Choroid plexus epithelial cell (primary cell): Measurements from ENCODE around the gene LIMS4.
"Not testable (repeated sequence)": the region's sequence is repeated elsewhere in the genome, so short reads cannot be mapped to it uniquely, and the experiment has no call there.

Source experiments
- DNase-seq: peaks from one replicate; pipeline ENCODE4 v3.0.0-alpha.2; 2010; ENCODE audit warnings: low read depth
- H3K4me3 ChIP-seq: 2 replicates; pipeline ENCODE4 v1.5.1; 2011; ENCODE audit warnings: low read depth, mild to moderate bottlenecking, control low read depth, low read length, moderate library complexity

Gene LIMS4

DNA sequence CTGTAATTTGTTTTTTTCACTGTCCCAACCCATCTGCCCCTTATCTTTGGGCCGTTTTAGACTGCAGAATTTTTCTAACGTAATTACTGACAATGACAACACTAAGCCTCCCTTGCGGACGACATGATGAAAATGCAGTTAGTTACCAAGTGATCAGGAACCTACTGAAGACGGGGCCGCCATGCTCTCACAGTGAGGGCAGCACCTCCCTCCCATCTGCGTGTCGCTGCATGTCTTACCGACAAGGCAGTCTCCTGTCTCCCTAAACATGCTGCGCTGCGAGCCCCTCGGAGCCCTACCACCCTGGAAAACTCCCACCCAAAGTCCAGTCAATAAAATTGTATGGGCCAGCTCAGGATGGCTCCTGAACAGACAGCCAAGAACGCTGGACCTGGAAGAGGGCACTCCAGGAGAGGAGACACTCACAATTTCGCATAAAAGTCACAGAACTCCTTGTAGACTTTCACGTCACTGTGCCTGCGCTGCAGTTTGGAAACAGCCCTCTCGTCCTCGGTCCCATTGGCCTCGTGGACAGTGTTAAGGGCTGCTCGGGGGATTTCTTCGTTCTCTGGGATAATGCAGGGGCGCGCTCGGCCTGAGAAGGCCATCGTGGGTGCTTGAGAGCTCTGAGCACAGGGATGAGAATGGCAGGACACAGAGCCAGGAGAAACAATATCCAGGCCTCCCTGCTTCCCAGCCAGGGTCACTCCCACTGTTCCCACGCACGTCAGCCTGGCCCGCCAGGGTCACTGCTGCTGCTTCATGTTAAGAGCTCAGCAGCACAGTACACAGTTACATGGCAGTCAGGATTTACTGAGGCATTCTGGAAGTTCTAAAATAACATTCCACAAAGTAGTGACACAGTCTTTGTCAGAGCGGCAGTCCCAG is at the start of gene LIMS4:
Gene LIMS4, minus strand, starts transcription at position 646 of the 888 bp plus-strand sequence. Its CDS starts 38 bp downstream, at position 608.
- DNase-seq, H3K4me3 ChIP-seq: not testable (repeated sequence)

DNA sequence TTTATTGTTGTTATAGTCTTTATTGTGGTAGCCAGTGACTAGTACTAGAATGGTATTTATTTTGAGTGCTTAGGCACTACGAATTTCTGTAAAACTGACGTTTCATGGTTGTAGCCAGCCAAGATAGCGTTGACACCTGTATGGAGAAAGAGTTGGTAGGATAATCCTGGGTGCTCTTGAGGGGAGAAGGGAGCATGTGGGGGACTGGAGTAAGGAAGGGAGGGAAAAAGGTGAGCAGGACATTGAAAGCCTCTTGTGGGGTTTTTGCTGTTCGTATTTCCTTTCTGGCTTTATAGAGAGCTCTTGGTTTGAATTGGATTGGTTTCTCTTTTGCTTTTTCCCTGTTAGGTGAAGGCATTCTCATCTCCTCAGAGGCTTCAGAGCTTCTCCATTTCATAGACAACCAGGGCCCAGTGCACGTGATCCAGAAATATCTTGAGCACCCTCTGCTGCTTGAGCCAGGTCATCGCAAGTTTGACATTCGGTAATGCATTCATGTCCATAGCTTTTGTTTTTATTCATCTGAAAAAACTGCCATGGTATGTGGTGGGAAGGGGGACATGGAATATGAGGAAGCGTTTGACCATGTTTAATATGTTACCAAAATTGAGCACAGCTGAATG is 27.2 kb upstream of the LIMS4 start:
- DNase-seq, H3K4me3 ChIP-seq: not testable (repeated sequence)

GRCh38 chr2:110496027-110496426 is 23.4 kb upstream of the LIMS4 start:
- H3K4me3 ChIP-seq, DNase-seq: not testable (repeated sequence)

DNA sequence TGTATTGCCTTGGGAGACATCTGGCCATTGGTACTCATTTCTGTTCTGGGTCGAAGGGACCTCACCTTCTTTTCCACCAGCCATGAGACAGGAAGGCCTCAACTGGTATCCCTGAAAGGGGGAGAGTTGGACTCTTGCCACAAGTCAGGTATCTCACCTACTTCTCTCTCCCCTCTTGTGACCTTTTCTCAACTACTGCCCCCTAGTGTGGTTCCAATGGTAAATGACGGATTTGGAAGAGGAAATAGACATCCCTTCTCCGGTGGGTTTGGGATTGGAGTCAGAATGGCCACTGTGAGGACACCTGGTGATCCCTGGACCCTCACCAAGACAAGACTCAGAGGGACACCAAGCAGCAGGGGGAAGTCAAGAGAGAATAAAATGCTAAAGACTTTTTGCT is 21.9 kb upstream of the LIMS4 start:
- DNase-seq: not testable (repeated sequence)

GRCh38 chr2:110488991-110489390 is 16.4 kb upstream of the LIMS4 start:
- not testable (repeated sequence) for DNase-seq, H3K4me3 ChIP-seq

More for the DNA sequence above, 21.9 kb upstream of the LIMS4 start:
- not testable (repeated sequence) for H3K4me3 ChIP-seq

- H3K4me3 ChIP-seq, DNase-seq: not testable (repeated sequence)
These were observed 10.1 kb upstream of the LIMS4 start for GRCh38 chr2:110482697-110483096.

DNA sequence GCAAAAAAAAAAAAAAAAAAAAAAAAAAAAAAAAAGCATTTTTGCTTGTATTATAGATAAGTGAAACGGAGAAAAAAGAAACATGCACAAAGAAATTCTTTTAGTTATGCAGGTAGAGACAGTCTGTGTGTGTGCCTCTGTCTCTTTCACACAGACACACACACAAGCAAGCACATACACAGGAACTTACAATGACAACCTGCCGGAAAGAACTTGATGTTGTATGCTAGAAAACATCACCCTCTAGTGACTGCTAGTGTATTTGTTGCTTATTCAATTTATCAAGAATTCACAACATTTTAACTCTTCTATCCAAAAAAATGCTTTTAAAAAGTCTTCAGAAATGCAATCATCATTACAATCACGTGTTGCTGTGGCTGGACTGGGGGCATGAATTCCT is 8.6 kb upstream of the LIMS4 start:
- DNase-seq, H3K4me3 ChIP-seq: not testable (repeated sequence)

DNA sequence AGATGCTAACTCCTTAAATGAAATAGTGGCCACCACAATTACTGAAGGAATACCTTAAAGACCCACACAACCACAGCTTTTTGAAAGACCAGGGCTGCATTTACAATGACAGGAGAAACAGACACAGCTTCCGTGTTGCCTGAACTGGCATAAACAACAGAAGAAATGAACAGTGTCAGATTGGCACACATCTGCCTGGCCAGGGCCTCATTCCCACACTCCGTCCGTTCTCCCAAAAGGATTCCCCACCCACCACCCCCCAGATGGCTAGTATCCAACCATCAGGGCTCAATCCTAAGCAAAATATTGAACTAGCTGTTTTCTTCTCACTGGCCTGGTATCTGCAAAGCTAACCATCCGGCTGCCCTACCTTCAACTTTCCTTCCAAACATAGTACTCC is 7.5 kb upstream of the LIMS4 start:
- H3K4me3 ChIP-seq, DNase-seq: not testable (repeated sequence)

DNA sequence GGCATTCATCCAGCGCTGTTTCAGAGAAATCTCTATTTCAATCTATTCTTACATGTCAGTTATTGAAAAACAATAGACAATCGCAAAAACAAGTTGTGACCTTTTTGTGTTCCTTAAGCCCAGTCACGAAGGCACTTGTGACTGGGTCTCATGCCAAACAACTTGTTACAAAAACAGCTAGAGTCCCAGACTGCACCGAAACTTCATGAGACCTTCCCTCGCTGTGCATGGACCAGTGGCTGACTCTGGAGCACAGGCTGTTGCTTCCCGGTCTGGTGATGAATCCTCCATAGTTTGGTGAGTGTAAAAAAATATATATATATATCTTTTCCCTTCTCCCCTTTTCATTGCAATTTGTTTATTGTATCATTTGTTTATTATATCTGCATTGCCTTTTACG is 4.8 kb upstream of the LIMS4 start:
- not testable (repeated sequence) for DNase-seq

DNA sequence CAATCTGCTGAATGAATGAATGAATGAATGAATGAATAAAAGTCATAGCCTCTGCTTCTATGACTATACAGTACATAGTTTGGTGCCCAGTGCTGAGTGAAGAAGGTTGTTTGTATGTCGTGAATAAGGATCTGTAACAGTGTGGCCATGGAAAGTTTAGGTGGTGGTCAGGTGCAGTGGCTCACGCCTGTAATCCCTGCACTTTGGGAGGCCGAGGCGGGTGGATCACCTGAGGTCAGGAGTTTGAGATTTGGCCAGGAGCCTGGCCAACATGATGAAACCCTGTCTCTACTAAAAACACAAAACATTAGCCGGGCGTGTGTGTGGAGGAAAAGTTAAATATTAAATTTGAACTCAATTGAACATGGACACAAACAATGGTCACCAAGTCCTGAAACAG is 4.3 kb upstream of the LIMS4 start:
- DNase-seq: not testable (repeated sequence)

More for the DNA sequence above, 4.8 kb upstream of the LIMS4 start:
- not testable (repeated sequence) for H3K4me3 ChIP-seq

GRCh38 chr2:110475627-110476359 is 3.2 kb upstream of the LIMS4 start:
- H3K4me3 ChIP-seq, DNase-seq: not testable (repeated sequence)

More for the DNA sequence above, 4.3 kb upstream of the LIMS4 start:
- H3K4me3 ChIP-seq: not testable (repeated sequence)

DNA sequence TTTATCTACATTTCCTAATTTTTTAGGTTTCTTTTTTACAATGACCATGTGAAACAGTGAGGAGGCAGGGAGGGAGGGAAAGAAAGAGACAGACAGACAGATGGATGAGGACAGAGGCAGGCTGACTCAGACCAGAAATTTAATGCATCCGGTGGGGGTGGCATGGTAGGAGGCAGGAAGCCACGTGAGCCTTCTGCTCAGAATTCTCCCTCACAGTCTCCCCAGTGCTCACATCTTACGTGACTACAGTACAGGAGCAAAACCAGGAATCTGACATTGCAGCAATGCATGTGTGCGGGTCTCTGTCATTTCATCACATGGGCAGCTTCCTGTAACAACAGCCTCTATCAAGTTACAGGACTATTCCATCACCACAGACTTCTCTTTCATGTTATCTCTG is 2.3 kb upstream of the LIMS4 start:
- not testable (repeated sequence) for H3K4me3 ChIP-seq

GRCh38 chr2:110473059-110473358 is 393 bp upstream of the LIMS4 start:
- DNase-seq, H3K4me3 ChIP-seq: not testable (repeated sequence)

More for the DNA sequence above, 2.3 kb upstream of the LIMS4 start:
- not testable (repeated sequence) for DNase-seq

DNA sequence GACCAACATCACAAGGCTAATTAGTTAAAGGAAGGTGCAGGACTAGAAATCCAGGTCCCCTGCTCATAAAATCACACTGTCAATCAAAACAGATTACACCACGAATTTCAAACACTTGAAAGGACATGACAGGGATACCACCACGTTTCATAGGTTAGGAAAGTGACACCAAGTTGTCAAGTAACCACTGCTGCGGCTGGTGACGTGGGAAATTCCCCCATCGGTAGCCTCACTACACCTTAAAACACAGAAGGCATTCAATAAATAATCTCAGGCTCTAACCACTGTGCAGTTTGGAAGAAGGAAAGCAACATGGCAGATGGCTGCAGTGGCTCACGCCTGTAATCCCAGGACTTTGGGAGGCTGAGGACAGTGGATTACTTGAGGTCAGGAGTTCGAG is 3.7 kb downstream of the LIMS4 start:
- not testable (repeated sequence) for H3K4me3 ChIP-seq, DNase-seq

DNA sequence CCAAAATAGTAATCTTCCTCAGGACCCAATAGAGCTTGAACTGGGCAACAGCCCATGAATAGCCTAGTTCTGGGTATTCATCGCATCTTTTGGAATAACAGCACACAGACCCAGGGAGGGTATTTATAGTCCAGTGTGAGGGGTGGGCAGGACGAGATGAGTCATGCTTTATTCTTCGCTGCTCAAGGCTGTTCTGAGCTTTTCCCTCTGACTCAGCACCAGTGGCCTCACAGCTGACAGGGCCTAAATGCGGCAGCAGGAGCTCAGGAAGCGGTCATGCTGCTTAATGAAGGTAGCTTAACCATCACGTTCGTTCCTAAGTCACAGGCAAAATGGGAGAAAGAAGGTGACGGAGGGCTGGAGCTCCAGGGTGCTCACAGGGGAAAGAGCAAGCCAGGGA is 7.3 kb downstream of the LIMS4 start:
- H3K4me3 ChIP-seq, DNase-seq: not testable (repeated sequence)

DNA sequence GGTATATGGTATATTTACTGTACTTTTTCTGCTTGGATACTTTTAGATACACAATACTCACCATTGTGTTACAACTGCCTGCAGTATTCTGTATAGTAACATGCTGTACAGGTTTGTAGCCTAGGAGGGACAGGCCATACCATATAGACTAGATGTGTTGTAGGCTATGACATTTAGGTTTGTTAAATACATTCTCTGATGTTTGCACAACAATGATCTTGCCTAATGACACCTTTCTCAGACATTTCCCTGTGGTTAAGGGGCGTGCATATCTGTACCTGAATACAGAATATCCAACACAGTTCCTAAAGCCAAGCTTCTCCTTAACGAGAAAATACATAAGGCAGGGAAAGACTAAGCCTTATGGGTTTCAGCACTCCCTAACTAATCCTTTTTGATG is 10.2 kb downstream of the LIMS4 start:
- H3K4me3 ChIP-seq, DNase-seq: not testable (repeated sequence)

- DNase-seq, H3K4me3 ChIP-seq: not testable (repeated sequence)
These were observed 12.3 kb downstream of the LIMS4 start for GRCh38 chr2:110460318-110460717.

GRCh38 chr2:110457214-110457590 is 15.4 kb downstream of the LIMS4 start:
- H3K4me3 ChIP-seq: not testable (repeated sequence)

DNA sequence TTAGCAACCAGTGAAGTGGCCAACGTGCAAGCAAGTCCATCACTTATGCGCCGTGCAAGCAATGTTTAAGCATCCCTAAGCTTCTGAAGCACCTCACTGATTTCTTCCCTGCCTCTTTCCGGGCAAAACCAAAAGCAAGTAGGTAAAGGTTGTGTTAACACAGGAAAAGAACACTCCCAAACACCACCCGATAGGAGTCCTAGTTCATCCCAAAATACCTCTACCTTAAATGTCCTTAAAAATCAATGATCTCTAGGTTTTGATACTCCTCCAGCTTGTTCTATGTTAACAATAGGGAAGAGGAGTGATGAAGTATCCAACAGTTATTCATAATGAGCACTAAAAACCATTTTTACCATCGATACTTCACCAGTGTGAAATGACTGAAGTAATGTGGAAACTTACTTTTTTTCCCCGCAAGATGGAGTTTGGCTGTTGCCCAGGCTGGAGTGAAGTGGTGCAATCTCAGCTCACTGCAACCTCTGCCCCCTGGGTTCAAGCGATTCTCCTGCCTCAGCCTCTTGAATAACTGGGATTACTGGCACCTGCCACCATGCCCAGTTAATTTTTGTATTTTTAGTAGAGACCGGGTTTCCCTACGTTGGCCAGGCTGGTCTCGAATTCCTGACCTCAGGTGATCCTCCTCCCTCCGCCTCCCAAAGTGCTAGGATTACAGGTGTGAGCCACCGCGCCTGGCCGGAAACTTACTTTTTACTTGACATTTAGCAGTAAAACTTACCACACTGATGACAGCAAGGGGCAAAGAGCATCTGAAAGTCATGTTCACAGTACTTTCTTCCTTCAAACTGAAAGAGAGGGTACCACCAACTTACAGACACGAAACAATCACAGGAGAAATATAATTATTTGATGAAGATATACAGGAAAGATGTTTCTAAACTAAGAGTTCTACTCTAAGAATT is 16.1 kb downstream of the LIMS4 start:
- DNase-seq: not testable (repeated sequence)

More at GRCh38 chr2:110457214-110457590, 15.4 kb downstream of the LIMS4 start:
- DNase-seq: not testable (repeated sequence)

More for the DNA sequence above, 16.1 kb downstream of the LIMS4 start:
- not testable (repeated sequence) for H3K4me3 ChIP-seq
